NCI-H345 treated with DMSO at 0.1 percent for 48 hours (cell line): Measurements from ENCODE around the gene CHST15.

ENCODE experiments used
- DNase-seq: peaks from one replicate; lab custom pipeline; 2025; ENCODE audit not compliant: unreplicated experiment; lab: John Stamatoyannopoulos, UW

CHST15 gene

DNA sequence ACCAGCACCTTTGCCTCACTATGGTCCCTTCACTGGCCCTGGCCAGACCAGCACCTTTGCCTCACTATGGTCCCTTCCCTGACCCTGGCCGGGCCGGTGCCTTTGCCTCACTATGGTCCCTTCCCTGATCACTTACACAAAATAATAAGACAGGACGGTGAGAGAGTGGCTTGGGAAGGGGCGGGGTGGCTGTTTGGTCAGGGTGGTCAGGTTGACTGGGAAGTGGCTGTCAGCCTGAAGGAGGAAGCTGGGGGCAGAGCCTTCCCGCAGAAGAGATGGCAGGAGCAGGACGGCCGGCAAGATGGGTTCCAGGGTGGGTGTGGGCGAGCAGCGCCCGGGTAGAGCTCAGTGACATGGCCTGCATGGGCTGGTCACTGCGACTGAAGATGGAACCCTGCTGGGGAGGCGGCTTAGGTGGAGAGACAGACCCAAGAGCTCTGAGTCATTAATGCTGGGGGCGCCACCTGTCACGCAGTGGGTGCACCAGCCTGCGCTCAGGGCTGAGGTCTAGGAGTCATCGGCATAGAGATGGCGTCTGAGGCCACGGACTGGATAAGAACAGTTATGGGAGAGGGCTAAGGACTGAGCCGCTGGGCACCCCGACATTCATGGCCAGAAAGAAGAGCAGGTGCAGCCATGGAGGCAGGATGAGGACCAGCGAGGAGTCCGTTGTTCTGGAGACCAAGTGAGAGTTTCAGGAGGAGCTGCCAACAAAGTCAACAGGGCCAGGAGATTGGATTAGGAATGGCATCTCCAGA is 91.8 kb downstream of the CHST15 start:
- DNase-seq = no peak

- DNase-seq = no peak
Observed at GRCh38 chr10:124000792-124001201, 92.6 kb downstream of the CHST15 start.

GRCh38 chr10:123999956-124000615 is 93.3 kb downstream of the CHST15 start:
- DNase-seq = no peak

- no peak for DNase-seq
Observed at GRCh38 chr10:123999261-123999660, 94.1 kb downstream of the CHST15 start.

DNA sequence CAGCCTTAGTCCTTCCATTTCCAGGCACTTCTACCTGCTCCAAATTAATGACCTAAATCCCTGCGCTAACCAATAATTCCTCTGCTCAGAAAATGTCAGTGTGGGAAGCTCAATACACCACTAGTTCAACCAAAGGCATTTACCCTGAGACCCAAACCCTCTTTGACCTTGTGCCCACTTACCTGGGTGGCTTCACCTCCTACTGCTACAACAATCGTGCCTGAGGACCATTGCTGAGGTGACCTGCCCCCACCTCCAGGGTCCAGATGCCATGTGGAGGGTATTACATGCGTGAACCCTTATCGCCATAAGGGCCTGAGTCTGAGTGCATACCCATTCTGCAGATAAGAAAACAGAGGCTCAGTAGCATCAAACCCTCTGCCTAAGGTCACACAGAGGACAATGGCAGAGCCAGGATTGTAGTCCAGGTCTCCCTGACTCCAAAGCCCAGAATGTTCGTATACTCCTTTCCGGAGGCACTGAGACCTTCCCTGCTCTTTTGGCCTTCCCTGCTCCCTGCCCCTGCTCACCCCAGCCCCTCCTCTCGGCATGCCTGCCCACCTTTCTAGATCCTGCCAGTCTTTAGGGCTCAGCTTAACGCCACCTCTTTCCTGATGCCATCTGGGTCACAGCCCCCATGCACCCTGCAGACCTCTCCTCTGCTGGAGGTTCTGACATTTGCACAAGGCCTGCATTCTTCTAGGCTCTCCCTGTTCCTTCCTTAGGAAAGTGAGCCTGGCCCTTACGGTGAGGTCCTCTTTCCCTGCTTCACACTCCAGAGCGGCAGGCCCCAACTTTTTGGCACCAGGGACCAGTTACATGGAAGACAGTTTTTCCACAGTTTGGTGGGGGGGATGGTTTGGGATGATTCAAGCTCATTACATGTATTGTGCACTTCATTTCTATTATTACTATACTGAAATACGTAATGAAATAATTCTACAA is 94.9 kb downstream of the CHST15 start:
- DNase-seq = no peak

GRCh38 chr10:123997486-123998196 is 95.8 kb downstream of the CHST15 start:
- no peak for DNase-seq

DNA sequence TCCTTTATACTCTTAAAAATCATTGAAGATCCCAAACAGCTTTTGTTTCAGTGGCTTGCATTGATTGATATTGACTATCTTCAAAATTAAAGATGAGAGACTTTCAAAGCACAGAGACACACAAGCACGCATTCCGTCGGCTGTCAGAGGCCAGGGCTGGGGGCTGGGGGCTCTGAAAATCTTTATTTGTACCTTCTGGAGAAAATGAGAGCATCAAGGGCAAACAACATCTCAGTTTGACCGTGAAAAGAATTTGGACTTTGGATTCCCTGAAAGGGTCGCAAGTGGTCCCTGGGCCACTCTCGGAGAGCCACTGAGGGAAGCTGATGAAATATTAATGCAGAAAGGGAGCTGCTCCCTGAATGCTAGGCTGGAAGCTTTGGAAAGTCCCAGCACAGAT is 96.4 kb downstream of the CHST15 start:
- no peak for DNase-seq

GRCh38 chr10:123996302-123996701 is 97.1 kb downstream of the CHST15 start:
- no peak for DNase-seq

DNA sequence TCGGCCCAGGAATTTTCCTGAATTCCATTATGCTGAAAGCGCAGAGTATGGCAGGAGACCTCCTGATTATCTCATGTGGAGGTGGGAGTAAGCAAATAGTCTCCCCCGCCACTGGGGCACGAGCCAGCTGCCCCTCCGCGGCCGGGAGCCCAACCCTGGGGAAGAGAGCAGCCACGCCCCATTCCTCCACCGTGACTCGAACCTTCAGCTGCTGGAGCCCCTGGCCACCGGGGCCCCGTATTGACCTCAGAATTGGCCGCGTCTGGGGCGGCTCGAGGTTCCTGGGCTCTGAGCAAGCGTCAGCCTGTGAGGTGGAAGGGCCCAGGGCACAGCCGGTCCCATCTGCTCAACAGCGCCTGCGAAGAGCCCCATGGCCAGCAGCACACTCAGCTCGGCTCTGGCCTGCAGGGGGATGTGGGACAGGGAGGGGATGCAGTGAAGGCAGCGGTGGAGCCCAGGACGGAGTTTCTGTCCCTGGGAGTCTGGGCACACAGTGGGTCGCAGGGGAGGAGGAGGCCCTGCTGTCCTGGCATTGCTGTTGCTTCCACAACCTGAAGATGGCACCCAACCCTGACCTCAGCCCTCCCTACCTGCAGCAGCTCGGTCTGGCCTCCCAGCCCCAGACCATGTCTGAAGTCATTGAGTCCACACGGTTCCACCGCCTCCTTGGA is 97.8 kb downstream of the CHST15 start:
- no peak for DNase-seq

DNA sequence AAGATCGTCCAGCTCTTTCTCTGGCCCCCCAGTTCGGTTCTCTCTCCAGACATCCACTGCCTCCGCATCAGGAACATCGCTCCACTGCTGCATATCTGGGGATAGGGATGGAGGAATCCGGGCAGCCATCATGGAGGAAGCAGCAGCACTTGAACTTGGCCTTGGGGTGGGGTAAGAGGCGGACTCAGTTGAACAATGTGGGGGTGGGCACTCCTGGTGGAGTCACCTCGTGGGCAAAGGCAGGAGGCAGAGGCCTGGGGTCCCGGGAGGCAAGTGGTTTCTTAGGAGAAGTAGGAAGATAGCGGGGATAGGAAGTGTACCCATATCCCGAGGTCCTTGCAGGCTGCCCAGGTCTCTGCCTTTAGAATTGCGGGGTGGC is 98.3 kb downstream of the CHST15 start:
- no peak for DNase-seq

- DNase-seq = peak; percentile 29
Observed at GRCh38 chr10:123994417-123995081, 98.8 kb downstream of the CHST15 start.

DNA sequence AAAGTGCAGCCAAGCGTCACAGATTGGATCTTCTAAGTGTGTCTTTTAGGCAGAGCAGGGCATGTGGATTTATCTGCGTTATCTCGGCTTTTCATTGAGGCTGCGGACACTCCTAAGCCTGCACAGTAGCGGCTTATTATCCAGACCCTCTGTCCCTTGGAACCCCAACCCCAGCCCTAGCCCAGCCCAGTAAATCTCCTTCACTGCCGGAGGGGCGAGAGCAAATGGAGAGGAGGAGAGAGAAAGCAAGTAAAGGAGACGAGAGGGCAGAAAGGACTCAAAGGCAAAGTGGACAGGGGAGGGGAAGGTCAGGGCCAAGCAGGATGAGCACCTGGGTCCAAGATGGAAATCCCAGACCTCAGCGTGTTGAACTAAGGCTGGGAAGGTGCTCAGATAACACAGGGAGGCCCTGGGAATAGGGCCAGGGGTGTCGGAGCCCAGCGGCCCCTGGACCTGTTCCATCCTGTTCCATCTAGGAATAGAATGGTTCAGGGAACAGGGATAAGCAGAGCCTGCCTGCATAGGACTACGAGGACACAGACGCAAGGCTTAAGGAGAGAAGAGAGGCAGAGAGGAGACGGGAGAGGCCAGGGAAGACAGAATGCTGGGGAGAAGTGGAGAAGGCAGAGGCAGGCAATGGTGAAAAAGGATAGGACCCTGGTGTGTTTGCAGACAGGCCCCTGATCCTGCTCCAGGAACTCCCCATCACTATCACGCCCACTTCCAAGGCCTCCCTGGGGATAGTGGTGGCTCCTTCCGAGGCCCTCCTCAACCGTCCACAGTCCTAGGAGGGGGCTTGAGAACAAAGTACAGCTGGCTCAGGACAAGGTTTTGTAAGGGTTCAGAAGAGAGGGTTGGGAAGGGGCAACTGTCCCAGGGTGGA is 99.6 kb downstream of the CHST15 start:
- DNase-seq = no peak

DNA sequence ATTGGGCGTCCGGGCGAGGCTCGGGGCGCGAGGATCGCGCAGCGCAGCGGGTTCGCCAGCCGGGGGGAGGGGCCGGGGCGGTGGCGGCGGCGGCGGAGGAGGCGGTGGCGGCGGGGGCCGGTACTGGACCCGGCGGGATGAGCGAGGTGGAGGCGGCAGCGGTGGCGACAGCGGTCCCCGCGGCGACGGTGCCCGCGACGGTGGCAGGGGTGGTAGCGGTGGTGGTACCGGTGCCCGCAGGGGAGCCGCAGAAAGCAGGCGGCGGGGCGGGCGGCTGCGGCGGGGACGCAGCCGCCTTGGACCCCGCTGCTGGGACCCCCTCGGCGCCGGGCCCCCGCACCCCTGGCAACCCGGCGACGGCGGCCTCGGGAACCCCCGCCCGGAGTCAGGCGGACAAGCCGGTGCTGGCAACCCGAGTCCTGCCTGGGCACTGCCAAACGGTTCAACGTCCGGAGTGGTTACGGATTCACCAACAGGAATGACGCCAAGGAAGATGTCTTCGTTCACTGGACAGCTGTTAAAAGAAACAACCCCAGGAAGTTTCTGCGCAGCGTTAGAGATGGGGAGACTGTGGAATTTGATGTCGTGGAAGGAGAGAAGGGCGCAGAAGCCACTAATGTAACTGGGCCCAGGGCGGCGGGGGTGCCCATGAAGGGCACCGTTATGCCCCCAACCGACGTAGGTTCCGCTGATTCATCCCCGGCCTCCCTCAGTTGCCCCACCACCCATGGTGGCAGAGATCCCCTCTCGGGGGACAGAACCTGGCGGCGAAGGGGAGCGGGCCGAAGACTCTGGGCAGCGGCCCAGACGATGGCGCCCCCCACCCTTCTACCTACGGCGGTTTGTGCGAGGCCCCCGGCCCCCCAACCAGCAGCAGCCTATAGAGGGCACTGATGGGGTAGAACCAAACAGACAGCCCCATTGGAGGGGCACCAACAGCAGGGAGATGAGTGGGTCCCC is 101.5 kb downstream of the CHST15 start:
- DNase-seq = no peak

DNA sequence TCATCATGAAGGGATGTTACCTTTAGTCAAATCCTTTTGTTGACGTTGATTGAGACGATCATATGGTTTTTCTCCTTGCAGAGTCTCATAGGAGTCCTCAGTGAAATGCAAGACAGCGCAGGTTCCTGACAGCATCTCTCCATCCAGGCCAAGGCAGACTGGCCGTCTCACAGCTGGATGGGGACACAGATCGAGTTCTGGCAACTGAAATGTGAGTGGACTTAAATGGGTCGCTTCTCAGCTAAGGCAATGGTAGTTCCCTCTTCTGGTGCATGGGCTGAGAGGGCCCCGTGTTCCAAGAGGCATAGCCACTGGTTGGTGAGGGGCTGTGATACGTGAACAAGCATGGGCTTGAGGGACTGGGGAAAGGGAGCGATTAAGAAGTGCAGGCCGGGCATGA is 102.5 kb downstream of the CHST15 start:
- no peak for DNase-seq

DNA sequence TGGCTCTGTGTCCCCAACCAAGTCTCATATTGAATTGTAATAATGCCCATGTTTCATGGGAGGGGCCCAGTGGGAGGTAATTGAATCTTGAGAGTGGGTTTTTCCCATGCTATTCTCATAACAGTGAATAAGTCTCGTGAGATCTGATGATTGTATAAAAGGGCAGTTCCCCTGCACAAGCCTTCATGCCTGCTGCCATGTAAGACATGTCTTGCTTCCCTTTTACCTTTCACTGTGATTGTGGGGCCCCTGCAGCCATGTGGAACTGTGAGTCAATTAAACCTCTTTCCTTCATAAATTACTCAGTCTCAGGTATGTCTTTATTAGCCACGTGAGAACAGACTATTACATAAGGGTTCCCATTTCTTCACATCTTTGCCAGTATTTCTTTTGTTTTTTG is 104.7 kb downstream of the CHST15 start:
- DNase-seq = no peak

- DNase-seq = no peak
Observed at GRCh38 chr10:123986736-123987135, 106.7 kb downstream of the CHST15 start.

DNA sequence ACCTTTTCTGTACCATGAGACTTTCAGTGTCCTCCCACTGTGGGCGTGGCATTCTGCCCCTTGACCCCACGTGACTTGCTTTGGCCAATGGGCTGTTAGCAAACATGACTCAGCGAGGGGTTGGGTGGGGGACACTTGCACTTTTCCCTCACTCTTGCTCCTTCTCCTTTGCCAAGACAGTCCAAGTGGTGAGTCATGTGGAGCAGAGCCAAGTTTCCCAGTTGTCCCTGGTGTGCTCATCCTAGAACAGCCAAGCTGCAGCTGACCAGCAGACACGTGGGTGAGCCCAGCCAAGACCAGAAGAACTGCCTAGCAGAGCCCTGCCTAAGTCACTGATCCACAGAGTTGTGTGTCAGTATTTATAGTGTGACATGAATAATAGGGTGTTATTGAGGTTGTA is 119.0 kb downstream of the CHST15 start:
- no peak for DNase-seq
